GM13976 (cell line): ENCODE results near the gene LRRN4CL.

ENCODE experiments used
- DNase-seq: peaks from one replicate; pipeline ENCODE4 v3.0.0; 2012; ENCODE audit warnings: low spot score
- CTCF ChIP-seq: IDR thresholded peaks from 2 replicates; pipeline ENCODE4 v1.5.1; 2012; ENCODE audit warnings: borderline replicate concordance, mild to moderate bottlenecking; ENCODE audit not compliant: insufficient read depth; ENCODE audit errors: extremely low read depth, missing control alignments, control extremely low read depth
- in situ Hi-C: fragments of 300-500 bp; cut with MboI; formaldehyde crosslinking; loops from one replicate; pipeline ENCODE4 v1.12.0; 2022; ENCODE audit warnings: low sequenced_read_pairs, mixed read lengths, inconsistent platforms; ENCODE audit not compliant: unreplicated experiment

Gene LRRN4CL

GRCh38 chr11:62648185-62648966 is 41.0 kb downstream of the LRRN4CL start:
- DNase-seq, result no peak
- TF ChIP-seq CTCF, result no peak
- in situ Hi-C loops, result no loop called here

GRCh38 chr11:62647609-62648005 is 41.7 kb downstream of the LRRN4CL start:
- no peak for DNase-seq
- in situ Hi-C loops, result no loop called here
- TF ChIP-seq CTCF, result no peak

DNA sequence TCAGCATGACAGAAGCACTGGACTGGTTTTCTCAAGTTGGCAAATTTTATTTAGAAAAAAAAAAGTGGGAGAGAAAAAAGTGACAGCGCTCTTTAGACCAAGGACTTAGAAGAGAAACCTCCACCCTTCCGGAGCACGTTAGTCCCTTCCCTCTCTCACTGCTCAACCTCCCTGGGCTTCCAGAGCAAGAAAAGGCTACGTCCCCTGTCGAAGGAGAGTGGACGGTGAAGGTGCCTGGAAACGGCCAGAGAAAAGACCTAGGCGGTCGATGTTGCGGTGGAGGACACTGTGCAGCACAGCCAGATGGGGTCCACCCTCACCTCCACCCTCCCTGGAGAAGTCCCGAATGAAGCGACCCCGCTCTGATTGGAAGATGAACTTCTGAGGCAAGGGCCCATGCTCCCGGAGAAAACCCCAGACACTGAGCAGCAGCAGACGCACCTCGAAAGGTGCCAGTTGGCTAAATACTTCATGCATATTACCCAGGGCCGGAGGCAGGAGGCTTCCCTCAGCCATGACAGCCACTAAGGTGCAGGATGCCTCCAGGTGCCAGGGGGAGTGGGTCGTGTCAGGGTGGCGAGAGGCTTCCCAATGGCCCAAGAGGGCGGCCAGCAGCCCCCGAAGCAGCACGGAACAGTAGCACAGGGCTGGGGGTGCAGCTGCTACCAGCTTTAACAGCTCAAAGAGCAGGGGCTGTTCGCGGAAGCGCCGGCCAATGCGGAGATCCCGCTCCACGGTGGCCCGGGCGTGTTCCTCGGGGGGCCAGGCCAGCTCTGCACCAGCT is 42.3 kb downstream of the LRRN4CL start:
- no peak for DNase-seq
- in situ Hi-C loops, result no loop called here
- no peak for TF ChIP-seq CTCF

DNA sequence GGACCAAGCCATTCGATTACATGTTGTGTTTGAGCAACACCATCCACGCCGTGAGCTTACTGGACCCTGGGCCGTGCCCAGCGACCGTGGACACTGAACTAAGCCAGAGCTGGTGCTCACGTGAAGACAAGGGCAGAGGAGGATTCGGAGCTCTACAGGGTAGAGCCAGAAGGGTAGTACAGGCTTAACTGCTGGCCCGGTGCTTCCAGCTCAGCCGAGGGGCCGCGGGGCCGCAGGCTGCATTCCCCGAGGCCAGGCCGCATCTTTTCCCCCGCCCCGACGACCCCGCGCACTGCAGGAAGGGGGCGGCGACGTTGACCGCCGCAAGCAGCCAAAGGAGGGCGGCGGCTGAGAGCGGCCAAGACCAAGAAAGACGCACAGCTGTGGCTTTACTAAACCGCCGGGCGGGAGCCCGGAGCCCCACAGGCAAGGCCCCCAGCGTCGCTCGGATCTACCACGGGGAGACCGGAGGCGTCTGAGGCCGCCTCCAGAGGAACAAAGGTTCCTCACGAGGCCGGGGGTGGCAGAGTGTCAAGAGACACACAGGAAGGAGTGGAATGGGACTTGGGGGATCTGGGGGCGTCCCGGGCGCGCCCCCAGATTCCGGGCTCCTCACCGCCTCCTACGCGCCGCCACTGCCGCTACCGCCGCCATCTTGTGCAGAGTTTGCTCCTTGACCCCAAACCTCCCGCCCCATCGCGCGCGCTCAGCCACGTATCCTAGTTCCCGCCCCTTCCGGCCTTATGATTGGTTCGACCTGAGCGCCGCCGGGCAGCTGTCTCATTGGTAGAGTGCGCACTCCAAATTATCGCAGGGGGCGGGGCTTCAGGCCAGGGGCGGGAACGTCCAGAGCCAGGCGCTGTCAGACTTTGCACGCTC is 43.1 kb downstream of the LRRN4CL start, which contains the start of gene GANAB:
TSS of gene GANAB (minus strand) at position 668 of the 879 bp plus-strand sequence. CDS start at position 654, 14 bp downstream.
- no peak for TF ChIP-seq CTCF
- DNase-seq, result peak; percentile 100
- in situ Hi-C loops, result no loop called here

DNA sequence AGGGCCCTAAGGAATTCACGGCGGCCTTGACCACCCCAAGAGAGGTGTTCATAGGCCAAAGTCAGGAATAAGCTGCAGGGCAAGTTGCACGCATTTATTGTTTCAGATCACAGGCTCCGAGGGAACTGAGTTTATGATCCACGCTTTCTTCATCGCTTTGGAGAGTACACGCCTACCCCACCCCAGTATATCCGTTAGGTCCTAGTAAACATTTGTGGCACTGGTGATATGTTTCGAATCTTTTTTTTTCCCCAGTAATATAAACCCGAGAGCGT is 43.7 kb downstream of the LRRN4CL start:
- DNase-seq, result peak; percentile 42
- TF ChIP-seq CTCF, result no peak
- in situ Hi-C loops, result no loop called here

DNA sequence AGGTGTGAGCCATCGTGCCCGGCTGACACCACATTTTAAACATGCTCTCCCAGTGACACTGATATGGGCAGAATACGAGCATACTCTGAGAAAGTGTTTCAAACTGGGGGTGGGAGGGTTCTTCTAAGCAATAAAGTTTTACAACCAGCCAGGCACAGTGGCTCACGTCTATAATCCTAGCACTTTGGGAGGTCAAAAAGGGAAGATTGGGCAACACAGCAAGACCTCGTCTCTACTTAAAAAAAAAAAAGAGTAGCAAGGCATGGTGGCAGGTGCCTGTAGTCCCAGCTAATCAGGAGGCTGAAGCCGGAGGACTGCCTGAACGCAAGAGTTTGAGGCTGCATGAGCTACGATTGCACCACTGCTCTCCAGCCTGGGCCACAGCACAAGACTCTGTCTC is 45.1 kb downstream of the LRRN4CL start:
- in situ Hi-C loops, result no loop called here
- DNase-seq, result no peak
- TF ChIP-seq CTCF, result no peak
